Anterior cingulate cortex (tissue), 58 donors: Measurements from ENCODE around the gene EIF4A3.

ENCODE experiments used
- DNase-seq, 58 donors: peaks; one replicate each; lab custom pipeline; 2025; lab: John Stamatoyannopoulos, UW

EIF4A3 gene

DNA sequence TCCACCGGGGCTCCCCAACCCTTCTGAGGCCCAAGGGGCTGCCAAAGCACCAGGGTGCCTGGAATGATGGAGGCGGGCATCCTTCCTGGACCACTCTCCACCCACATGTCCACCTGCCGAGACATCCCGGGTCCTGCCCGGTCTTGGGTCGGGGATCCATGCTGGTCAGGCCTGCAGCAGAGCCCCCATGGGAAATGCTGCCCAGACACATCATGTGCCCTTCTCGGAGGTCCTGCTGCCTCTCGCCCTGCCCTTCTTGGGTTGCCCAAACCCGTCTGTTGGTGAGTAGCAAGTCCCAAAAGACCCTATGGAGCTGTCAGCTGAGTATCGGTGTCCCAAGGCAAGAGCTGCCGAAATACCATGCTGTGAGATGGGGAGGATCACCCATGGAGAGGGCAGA, 60.3 kb downstream of the EIF4A3 start:
- DNase-seq = no peak

DNA sequence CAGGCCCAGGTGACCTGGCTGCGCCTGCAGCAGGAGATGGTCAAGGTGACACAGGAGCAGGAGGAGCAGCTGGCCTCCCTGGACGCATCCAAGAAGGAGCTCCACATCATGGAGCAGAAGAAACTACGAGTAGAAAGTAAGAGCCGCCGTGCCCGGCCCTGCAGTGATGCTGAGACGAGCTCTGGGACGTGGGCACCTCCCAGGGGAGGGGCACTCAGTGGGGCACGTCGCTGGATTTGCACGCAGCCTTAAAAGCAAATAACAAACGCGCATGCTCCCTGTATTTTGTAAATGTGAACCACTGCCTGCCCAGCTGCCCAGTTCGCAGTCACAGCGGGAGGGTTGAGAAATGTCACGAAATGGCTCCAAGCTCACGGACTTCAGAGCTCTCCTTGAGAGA, 60.8 kb downstream of the EIF4A3 start:
- no peak for DNase-seq

DNA sequence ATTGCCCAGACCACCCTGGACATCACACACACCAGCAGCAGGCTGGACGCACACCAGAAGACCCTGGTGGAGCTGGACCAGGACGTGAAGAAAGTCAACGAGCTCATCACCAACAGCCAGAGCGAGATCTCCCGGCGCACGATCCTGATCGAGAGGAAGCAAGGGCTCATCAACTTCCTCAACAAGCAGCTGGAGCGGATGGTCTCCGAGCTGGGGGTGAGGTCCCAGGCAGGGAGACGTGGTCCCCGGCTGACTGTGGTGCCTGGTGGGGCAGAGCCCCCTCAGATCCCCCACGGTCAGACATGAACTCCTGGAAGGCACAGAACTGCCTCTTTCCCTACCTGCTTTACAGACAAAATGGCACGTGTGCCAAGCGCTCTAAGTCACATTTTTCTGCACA, 62.2 kb downstream of the EIF4A3 start:
- no peak for DNase-seq
